Measurements from ENCODE around the gene ENPP7. TPM values are rescaled to one million over a fixed set of nuclear protein-coding genes. Genes with fewer than 3 reads are reported as not detected.
"Not testable (repeated sequence)": the region's sequence is repeated elsewhere in the genome, so short reads cannot be mapped to it uniquely, and the experiment has no call there.

Gene ENPP7
- total and polyA plus RNA-seq, 11 donors: not detected

DNA sequence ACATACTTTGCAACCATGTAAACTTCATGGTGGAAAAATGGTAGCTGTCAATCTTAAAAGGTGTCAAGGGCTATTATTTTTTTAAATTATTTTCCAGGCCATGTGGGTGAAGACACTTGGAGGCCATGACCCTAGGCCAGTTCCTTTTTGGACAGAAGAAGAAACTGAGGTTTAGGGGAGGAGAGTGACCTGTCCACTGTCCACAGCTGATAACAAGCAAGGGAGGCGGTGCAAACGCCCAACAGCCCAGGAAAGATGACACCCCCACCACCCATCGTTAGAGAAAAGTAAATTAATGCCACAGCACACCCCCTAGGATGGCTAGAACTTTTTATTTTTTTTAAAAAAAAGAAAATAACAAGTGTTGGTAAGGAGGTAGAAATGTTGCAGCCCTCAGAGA is 19.2 kb downstream of the ENPP7 start:
- Histone ChIP-seq H3K4me1 (peaks cover 0 to 21% (median 5%) of the 10 kb centered on the region in 12 donors), H3K9me3 (no peaks in the 10 kb centered on the region), H3K27ac (no peak overlapping the region), H3K36me3 (no peaks in the 10 kb centered on the region), H3K4me3 (no peak overlapping the region), H3K27me3 (peaks cover 27 to 94% (median 72%) of the 10 kb centered on the region in 9 donors)
- 39 to 52% (median 51%) methylated on average over 3 of the region's 3 CpGs for WGBS, 4 donors
- ATAC-seq (no peak), DNase-seq (no peak)
- intact Hi-C loops (cut with DNase I): loop anchor here in 7 of 10 donors (5.0 to 10.0 kb wide), 8 partner anchors 45 to 245 kb away; partner anchors contain the start of genes CBX4 (in 2 of the 7) and CBX8 (in 2 of the 7)
- TF ChIP-seq, protein P1, sequence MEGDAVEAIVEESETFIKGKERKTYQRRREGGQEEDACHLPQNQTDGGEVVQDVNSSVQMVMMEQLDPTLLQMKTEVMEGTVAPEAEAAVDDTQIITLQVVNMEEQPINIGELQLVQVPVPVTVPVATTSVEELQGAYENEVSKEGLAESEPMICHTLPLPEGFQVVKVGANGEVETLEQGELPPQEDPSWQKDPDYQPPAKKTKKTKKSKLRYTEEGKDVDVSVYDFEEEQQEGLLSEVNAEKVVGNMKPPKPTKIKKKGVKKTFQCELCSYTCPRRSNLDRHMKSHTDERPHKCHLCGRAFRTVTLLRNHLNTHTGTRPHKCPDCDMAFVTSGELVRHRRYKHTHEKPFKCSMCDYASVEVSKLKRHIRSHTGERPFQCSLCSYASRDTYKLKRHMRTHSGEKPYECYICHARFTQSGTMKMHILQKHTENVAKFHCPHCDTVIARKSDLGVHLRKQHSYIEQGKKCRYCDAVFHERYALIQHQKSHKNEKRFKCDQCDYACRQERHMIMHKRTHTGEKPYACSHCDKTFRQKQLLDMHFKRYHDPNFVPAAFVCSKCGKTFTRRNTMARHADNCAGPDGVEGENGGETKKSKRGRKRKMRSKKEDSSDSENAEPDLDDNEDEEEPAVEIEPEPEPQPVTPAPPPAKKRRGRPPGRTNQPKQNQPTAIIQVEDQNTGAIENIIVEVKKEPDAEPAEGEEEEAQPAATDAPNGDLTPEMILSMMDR (IDR thresholded peaks at IDR 0.05): no peak
- no peak for TF ChIP-seq POLR2A (IDR thresholded peaks at IDR 0.05)

DNA sequence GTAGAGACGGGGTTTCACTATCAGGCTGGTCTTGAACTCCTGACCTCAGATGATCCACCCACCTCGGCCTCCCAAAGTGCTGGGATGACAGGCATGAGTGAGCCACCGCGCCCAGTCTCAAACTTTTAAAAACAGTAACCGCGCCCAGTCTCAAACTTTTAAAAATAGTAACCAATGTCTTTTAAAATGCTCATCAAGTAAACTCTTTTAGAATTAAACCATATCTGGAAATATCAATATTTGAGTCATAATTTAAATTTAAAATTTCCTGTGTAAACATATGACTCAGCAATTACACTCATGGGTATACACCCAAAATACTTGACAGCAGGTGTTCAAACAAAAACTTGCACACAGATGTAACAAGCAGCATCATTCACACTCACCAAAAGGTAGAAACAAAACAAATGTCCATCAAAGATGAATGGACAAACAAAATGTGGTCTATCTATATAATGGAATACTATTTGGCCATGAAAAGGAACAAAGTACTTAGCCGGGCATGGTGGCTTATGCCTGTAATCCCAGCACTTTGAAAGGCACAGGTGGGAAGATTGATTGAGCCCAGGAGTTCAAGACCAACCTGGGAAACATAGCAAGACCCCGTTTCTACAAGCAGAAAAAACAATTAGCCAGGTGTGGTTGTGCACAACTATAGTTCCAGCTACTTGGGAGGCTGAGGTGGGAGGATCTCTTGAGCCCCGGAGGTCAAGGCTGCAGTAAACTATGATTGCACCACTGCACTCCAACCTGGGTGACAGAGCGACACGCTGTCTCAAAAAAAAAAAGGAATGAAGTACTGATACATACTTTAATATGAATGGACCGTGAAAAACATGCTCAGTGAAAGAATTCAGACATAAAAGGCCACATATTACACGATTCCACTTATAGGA is 20.2 kb downstream of the ENPP7 start:
- Histone ChIP-seq H3K36me3 (no peaks in the 10 kb centered on the region), H3K4me3 (no peak overlapping the region), H3K27ac (no peak overlapping the region), H3K9me3 (no peaks in the 10 kb centered on the region), H3K27me3 (peaks cover 27 to 100% (median 68%) of the 10 kb centered on the region in 9 donors), H3K4me1 (peaks cover 0 to 21% (median 4%) of the 10 kb centered on the region in 12 donors)
- TF ChIP-seq, protein P1 (IDR thresholded peaks at IDR 0.05): no peak
- TF ChIP-seq POLR2A (IDR thresholded peaks at IDR 0.05): no peak
- intact Hi-C loops (cut with DNase I): no loop called here
- WGBS, 4 donors: 78 to 83% (median 82%) methylated on average over 13 of the region's 13 CpGs
- ATAC-seq (no peak), DNase-seq (peak in 1 of 5 donors; percentile 13)

DNA sequence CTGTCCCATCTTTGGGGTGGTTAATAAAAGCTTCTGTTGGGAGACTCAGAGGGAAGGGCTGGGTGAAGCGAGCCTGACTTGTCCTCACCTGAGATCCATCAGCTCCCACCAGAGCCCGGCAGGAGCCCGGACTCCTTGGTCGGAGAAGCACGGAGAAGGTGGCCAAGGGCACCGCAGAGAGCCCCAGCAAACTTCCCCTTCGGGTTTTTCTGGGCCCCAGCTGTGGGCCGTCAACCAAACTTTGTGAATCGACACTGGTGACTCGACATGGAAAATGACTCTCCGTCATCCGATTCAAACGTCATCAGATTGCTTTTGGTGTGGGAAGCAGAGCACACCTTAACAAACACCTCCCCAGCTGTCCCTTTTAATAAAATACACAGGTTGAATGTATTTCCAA is 21.4 kb downstream of the ENPP7 start:
- no peaks in the 10 kb centered on the region for H3K9me3 ChIP-seq
- H3K27ac ChIP-seq: no peak overlapping the region
- no peaks in the 10 kb centered on the region for H3K36me3 ChIP-seq
- no peak overlapping the region for H3K4me3 ChIP-seq
- TF ChIP-seq, protein P1 (IDR thresholded peaks at IDR 0.05): no peak
- TF ChIP-seq POLR2A (IDR thresholded peaks at IDR 0.05): no peak
- DNase-seq (peak in 1 of 5 donors; percentile 29), ATAC-seq (no peak)
- H3K27me3 ChIP-seq: peaks cover 18 to 91% (median 55%) of the 10 kb centered on the region in 9 donors
- H3K4me1 ChIP-seq: peaks cover 0 to 15% (median 3%) of the 10 kb centered on the region in 12 donors
- intact Hi-C loops (cut with DNase I): no loop called here
- WGBS, 4 donors: 67 to 76% (median 70%) methylated on average over 13 of the region's 13 CpGs

DNA sequence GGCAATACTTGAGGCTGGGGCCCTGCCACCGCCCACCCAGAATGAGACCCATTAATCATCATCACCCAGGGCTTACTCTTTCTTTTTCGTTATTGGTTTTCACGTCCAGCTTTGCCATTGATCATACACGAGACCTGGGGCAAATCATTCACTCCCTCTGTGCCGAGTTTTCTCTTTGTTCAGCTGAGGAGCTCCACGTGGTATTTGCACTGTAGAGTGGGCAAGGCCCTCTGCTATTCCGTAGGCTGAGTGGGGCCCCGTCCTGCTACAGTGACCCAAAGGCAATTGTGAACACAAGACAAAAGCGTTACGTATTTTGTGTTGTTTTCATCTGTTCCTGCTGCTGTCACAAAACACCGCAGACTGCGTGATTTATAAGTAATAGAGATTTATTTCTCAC is 23.6 kb downstream of the ENPP7 start:
- WGBS, 4 donors: 79 to 85% (median 82%) methylated on average over 12 of the region's 12 CpGs
- H3K27me3 ChIP-seq: peaks cover 4 to 69% (median 33%) of the 10 kb centered on the region in 9 donors
- H3K9me3 ChIP-seq: no peaks in the 10 kb centered on the region
- no peaks in the 10 kb centered on the region for H3K36me3 ChIP-seq
- no peak overlapping the region for H3K4me3 ChIP-seq
- no peak for ATAC-seq
- TF ChIP-seq POLR2A (IDR thresholded peaks at IDR 0.05): no peak
- TF ChIP-seq, protein P1 (IDR thresholded peaks at IDR 0.05): no peak
- DNase-seq: no peak
- intact Hi-C loops (cut with DNase I): no loop called here
- H3K27ac ChIP-seq: no peak overlapping the region
- no peaks in the 10 kb centered on the region for H3K4me1 ChIP-seq

DNA sequence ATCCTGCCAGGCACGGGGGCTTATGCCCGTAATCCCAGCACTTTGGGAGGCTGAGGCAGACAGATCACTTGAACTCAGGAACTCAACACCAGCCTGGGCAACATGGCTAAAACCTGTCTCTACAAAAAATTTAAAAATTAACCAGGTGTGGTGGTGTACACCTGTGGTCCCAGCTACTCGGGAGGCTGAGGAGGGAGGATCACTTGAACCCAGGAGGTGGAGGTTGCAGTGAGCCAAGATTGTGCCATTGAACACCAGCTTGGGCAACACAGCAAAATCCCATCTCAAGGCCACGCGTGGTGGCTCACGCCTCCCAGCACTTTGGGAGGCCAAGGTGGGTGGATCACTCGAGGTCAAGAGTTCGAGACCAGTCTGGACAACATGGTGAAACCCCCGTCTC is 24.2 kb downstream of the ENPP7 start:
- DNase-seq: peak in 1 of 5 donors; percentile 6

More for the DNA sequence above, 24.2 kb downstream of the ENPP7 start:
- intact Hi-C loops (cut with DNase I); H3K4me3 ChIP-seq; H3K9me3 ChIP-seq; H3K27ac ChIP-seq; H3K4me1 ChIP-seq; H3K36me3 ChIP-seq; ATAC-seq: not testable (repeated sequence)
- H3K27me3 ChIP-seq: peaks cover 2 to 64% (median 27%) of the 10 kb centered on the region in 9 donors
- 90 to 96% (median 93%) methylated on average over 9 of the region's 9 CpGs for WGBS, 4 donors
